CD4-positive, alpha-beta T cell treated with Interleukin-10 for 1 hour (primary cell): ENCODE data around the gene AJUBA.
"Not testable (repeated sequence)": the region's sequence is repeated elsewhere in the genome, so short reads cannot be mapped to it uniquely, and the experiment has no call there.

Experiments
- DNase-seq: peaks from one replicate; pipeline ENCODE4 v3.0.0-alpha.2; 2020

The AJUBA gene

DNA sequence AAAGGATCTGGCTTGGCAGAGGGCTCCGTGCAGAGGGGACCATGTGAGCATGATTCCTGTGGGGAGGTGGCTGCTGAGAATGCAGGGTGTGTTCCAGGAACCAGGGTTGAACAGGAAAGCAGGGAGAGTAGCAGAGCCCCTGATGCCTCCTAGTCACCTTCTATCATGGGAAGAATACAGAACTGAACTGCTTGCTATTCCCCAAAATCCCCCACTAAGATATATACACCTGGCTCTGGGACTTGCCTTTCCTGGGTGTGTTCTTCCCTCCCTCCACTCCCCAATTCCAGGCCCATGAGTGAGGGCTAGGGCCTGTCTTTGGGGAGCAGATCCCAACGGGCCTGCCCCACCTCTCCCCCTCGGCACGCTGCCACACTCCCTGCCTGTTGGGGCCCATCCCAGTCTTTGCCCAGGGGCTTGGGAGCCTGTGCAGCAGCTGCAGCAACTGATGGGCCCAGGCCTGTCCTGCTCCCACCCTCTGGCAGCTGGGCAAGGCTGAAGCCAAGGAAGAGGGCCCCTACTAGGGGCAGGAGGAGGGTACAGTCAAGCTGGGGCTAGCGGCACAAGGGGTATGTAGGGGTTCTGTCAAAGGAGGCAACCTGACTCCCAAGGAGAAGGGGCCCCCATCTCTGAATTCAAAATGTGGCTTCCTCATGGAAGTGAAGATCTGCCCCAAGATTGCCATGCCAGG is 3.2 kb downstream of the AJUBA start:
- DNase-seq = no peak

DNA sequence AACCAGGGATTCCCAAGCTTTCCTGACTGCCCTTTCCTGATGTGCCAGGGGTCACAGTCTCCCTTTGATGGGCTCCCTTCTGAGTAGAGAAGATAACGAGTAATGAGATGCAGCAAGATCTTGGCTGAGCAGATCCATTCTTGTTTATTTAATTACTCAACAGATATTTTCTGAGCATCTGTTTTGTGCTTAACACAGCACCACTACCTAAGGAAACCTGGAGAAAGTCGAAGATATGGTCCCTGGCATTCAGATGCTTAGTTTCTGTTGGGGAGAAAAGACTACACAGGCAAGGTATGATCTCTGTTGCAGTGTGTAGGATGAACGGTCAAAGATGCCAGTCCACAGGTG is 3.9 kb downstream of the AJUBA start:
- DNase-seq = no peak

DNA sequence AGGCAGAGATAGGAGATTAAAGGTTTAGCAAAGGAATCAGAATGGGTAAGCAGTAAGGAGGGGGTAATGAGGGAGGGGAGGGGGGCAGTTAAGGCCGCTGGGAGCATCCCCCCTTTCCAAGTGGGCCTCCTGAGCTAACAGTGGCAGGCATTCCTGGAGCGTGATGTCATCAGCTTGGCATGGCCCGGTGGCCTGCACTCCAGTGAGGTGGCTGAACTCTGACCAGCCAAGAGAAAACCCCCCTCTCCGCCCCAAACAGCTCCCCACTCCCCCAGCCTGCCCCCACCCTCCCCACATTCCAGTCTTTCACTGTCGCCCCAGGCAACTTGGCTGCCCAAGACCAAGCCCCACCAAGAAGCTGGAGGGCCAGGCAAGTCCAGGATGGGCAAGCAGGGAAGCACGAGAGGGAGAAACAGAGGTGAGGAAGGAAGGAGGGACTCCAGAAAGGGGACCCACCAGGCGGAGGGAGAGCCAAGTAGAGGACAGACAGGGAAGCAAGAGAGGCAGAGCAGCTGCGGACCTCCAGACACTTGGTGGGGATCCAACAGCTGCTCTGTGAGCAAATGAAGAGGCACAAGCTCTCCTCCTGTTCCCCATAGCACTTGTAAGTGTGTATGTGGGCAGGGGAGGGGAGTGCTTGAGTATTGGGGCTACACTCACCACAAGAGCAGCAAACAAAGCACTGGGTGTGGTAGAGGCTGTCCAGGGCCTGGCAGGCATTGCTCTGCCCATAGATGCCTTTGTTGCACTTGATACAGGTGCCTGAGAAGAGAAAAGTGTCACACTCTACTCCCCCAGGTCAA is 4.5 kb downstream of the AJUBA start:
- no peak for DNase-seq

DNA sequence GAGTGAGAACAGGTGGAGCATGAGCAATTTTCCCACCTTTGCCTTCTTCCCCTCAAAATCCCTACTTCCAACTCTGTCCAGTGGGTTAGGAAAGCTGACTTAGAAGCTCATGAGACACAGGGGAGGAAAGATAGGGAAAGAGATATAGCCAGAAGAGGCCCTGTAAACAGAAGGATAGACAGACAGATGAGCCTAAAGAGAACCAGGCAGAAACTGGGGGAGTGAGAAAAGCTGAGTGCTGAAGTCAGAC is 5.0 kb downstream of the AJUBA start:
- no peak for DNase-seq

DNA sequence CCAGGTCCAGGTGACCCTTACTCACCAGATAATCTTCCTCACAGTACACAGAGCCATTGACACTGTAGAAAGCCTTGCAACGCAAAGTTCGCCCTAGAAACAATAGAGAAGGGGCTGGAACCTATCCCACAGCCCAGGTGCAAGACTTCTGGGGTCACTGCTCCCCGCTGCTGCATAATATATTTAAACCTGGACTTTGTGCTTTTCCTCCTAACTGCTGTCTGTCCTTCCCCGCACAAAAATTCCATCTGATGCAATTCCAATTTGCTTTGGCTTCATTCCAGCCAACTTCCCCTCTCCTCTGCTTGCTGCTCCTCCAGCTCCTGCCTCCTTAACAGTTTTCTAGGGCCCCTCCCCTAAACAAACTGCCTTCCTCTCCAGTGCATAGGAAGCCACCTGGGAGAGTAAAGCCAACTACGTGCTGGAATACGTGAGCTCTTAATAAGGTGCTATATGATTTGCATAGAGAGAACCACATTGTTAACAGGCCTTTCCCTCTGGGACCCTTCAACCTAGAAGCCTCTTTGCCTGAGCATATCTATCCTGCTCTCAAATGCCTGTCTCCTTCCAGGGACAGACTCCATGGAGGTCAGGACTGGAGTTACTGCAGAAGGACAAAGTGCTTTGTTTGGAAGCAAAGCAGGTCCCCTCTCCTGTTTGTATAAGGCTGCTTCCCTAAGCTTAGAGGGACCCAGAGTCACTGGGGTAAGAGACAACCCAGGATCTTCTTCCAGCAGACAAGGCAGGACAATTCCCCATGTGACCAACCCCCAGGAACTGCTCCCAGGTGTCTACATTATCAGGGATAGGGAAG is 5.5 kb downstream of the AJUBA start:
- DNase-seq = no peak

DNA sequence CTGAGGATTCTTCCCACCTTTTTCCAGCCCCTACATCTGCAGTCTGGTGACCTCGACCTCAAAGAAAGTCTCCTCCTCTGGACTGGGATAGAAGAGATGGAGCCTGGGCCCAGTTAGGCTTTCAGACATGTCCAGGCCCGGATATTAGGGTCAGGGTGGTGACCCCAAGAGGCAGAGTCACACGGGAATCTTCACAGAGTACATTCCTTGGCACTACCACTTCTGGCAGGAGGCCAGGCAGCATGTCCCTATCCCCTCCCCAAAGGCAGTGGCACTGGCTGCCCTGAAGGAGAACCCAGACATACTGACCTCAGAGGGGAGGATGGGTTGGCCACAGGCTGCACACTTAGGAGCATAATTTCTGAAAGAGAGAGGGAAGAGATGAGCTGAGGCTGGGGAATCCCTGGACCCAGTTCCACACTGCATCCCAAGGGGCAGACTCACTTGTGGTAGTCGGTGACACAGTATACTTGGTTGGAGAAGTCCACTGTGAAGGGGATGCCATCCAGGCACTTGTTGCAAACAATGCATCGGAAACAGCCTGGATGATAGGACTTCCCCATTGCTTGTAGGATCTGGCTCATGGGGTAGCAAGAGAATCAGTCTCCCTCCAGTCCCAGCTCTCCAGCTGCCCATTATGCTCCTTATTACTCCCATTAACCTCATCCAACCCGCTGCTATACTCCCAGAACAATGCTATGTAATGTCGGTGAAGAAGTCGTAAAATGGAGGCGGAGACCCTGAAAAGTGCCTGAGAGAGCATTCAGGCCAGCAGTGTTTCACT is 7.6 kb downstream of the AJUBA start:
- no peak for DNase-seq

DNA sequence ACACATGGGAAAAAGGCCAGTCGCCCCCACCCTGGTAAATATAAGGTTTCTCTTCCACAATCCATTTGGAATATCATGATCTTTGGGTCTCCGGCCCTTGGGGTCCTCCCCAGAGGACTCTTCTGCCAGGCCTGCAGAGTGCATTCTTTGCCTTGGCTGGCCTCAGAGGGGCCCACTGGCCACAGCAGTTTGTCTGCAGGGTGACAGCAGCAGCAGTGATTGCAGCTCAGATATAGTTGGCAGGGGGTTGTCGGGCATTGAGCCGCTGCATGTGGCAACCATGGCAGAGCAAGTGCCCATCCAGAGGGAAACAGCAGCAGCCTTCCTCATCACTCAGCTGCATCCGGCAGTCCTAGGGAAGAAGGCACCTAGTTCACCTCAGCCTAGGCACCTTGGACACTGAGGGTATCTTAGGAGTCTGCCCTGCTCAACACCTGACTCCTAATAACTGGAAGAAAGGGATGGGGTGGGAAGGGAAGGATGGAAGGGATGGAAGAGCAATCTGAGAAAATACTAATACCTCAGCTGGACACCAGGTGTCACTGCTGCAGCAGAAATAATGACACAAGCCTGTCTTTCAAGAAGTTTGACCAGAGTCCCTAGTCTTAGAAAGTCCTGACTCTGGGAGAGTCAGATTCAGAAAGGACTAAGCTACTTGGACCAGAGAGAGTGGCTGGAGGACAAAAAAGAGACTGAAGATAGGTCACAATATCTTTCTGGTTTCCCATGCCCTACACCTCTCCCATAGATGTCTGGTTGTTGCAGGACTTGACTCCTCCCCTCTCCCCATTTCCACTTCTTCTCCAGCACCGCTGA is 8.9 kb downstream of the AJUBA start:
- DNase-seq = peak; percentile 59

DNA sequence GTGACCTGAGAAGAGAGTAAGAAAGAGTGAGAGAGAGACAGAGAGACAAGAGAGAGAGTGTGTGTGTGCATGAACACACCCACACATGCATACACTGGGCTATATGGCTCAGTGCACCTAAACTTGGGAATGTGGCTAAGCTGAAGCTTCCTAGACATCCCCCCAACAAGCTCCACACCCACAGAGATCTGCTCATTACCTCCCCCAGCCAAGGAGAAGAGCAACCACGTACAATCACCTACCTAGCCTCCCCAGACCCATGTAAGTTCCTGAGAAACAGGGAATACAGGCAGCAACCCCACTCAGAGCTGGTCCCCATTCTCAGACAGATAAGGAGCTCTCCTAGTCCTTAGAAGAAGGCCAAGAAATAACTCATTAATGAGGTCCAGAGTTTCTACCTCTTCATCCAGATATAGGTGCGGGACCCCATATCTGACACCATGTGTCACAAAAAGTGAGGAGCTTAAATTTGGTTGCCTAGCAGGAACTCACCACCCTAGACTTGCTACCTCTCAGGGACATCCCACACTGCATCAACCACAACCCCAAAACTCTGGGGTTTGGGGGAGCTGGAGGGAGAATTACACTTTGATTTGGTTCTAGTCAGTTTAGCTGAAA is 9.9 kb downstream of the AJUBA start:
- DNase-seq = no peak

DNA sequence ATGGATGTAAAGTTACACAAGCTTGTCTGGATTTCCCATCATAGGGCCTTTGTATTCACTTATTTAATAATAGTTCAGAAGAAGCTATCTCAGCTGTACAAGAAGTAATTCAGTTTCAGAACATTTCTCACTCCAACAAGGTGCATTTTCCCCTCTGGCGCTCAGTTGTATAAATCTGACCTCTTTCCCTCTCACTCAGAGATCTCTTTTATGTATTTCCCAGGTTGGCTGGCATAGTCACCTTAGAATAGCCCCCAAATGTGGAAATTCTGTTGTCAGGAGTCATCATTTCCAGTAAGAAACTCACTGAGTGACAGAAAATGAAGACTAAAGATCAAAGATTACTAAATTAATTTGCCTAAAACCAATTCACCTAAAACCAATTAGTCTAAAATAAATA is 11.2 kb downstream of the AJUBA start:
- no peak for DNase-seq

DNA sequence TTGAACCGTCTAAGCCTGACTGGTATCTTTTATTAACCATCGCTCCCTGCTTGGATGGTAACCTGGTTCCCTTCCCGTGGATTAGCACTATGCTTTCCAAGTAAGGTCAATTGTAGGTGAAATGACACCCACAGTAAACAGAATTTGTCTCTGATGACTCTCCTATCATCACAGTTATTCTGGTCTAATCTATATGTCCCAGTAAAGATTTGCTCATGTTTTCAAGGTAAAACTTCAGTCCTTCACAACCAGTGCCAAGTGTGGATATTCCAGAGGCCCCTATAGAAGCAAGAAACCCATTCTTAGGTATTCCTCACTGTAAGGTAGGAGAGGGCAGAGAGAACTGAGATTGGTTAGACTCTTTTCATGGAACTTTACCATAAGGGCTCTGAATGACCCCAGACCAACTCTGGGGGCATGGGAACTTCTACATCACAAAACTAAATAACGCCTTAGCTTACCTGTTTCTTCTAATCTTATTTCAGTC is 15.5 kb downstream of the AJUBA start:
- no peak for DNase-seq

DNA sequence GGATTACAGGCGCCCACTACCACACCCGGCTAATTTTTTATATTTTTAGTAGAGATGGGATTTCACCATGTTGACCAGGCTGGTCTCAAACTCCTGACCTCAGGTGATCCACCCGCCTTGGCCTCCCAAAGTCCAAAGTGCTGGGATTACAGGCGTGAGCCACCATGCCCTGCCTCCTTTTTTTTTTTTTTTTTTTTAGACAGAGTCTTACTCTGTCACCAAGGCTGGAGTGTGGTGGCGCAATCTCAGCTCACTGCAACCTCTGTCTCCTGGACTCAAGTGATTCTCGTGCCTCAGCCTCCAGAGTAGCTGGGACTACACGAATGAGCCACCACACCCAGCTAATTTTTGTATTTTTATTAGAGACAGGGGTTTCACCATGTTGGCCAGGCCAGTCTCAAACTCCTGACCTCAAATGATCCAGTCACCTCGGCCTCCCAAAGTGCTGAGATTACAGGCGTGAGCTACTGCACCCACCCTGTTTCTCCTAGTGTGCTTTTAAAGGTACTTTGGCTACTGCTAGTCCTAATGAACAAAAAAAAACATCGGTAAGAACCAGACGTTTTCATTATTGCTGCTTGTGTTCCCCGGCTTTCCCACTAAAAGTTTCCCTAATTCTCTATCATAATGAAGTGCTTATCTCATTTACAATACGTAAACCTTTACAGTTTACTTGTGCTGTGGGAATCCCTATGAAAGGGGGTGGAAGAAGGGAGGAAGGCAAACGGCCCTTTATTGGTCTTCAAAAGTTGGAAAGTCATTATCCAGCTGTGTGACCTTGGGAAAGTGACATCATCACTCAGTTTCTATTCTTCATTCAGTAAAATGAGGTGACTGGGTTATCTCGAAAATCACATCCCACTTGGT is 16.2 kb downstream of the AJUBA start:
- DNase-seq = not testable (repeated sequence)

DNA sequence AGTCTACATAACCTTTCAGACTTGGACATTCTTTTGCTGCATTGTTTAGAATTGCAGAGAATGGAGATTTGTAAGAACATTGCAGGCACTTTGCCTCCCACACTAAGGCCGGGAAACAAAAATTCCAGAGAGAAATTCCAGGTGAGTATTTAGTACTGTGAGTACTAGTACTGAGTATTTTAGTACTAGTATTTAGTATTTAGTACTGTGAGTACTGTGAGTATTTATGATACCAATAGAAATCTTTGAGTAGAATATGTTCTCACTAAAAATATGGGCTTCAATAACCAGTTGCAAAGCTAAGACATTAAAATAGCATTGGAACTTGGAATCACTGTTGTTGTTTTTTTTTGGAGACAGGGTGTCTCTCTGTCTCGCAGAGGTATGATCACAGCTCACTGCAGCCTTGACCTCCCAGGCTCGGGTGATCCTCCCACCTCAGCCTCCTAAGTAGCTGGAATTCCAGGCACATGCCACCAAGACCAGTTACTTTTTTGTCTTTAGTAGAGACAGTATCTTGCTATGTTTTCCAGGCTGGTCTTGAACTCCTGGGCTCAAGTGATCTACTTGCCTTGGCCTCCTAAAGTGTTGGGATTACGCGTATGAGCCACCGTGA is 20.2 kb downstream of the AJUBA start:
- no peak for DNase-seq

DNA sequence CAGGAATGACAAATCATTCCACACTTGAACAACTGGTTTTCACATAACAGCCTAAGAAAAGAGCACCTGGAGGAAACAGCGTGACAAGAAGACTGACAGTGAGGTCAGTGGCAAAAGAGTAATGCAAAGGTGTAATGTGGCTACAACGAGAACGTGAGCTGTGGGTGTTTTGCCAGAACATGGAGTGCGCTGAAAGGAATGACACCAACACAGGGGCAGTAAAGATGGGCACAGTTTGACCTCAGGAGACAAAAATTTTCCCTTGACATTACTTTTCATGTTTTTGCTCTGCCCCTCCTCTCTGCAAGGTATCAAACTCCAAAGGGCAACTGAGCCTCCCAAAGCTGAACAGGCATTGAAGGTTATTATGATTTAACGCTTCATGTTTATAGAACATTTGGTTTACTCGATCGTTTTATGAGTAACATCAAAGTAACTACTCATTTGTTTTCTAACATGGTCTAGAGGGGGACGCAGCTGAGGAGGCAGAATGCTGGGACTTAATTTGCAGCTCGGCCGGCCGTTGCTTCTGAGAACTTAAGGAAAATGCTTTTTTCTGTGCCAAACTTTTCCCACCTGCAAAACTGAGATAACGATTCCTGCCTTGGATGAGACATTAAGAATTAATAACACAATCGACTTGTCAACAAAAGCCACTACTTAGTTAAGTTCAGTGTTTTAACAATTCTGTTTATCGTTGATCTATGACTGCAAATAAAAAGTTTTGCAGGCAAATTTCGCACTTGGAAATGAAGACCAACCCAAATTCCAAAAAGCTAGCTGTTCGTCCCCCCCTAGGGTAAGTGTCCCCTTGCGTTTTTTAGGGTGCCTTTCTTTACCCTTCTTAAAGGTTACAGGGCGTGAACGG is 26.4 kb downstream of the AJUBA start:
- DNase-seq = no peak

DNA sequence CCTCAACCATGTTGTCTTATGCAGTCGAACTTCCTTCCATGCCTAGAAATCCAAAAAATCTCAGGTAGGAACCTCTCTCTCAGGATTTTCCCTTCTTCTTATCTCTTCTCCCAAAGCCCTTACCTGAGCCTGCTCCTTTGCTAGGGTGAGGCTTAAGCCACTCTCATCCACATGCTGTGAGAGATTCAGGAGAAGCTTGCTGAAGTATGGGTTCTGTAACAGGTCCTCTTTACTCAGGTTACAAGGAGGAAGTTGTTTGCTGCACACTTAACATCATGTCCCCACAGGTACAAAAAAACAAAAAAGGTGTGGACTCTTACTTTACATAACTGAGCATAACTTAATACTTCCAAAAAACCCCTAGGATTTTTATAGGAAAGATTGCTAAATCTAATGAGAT is 29.9 kb downstream of the AJUBA start:
- DNase-seq = no peak

DNA sequence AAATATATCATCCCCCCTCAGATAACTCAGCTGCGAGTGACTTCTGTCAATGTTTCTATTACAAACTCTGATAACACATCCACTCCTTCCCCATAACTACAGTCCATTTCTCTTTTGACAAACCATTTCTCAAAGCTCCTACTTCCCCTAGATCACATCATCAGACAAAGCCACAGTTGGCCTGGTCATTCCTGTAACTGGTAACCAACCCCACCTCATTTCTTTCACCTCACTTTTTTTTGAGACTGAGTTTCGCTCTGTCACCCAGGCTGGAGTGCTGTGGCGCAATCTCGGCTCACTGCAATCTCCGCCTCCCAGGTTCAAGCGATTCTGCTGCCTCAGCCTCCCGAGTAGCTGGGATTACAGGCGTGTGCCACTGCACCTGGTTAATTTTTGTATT is 30.6 kb downstream of the AJUBA start:
- not testable (repeated sequence) for DNase-seq

DNA sequence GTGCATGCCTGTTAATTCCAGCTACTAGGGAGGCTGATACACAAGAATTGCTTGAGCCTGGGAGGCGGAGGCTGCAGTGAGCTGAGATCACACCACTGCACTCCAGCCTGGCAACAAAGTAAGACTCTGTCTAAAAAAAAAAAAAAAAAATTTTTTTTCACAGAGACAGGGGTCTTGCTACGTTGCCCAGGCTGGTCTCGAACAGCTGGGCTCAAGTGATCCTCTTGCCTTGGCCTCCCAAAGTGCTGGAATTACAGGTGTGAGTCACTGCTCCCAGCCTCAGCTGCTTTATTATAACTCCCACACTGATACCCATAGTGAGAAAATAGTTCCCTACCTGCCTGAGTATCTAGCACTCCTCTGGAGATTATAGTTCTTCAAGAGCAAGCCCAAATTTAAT is 36.7 kb downstream of the AJUBA start:
- no peak for DNase-seq

DNA sequence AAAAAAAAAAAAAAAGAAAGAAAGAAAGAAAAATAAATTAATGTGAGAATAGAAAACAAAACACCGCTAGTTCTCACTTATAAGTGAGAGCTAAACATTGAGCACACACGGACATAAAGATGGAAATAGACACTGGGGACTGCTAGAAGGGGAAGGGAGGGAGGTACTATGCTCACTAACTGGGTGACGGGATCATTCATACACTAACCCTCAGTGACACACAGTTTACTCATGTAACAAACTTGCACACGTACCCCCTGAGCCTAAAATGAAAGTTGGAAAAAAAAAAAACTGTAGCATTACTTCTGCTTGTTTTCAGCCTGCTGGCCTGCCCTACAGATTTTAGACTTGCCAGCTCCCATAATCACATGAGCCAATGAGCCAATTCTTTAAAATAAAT is 42.7 kb downstream of the AJUBA start:
- DNase-seq = no peak

DNA sequence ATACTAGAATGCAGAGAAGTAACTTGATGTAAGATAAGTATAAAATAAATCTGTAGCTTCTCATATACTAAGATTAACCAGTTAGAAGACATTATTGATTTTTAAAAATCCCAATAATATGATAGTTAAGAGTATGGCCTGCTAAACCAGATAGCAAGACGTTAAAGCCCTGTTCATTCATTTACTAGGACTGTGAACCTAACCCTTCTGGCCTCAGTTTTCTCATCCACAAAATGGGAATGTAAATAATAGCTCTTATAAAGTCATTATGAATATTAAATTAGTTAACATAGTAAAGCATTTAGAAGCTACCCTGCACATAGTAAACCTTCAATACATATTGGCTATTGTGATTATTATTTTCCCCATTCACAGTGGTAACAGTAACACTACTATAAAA is 47.2 kb downstream of the AJUBA start:
- DNase-seq = no peak

DNA sequence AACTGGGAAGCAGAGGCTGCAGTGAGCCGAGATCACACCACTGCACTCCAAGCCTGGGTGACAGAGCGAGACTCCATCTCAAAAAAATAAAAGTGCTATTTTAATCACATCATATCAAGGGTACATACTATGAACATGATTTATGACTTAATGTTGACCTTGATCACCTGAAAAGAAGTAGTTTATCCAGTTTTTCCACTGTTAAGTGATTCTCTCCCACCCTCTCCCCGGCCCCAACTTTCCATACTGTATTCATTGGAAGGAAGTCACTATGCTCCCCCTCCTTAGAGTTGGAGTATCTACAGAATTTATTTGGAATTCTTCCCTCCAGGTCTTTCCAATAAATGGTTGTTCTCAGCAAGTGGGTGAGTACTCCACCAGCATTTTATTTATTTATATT is 50.2 kb downstream of the AJUBA start:
- DNase-seq = no peak
